GM12878 (cell line): ENCODE measurements around the gene MEGF6. TPM values are rescaled to one million over a fixed set of nuclear protein-coding genes. Genes with fewer than 3 reads are reported as not detected.

ENCODE experiments used
- ATAC-seq: fragments of 200-7000 bp; cut with Tn5 transposase; 3 replicates; pipeline ENCODE4 v1.9.1; 2020; ENCODE audit warnings: mild to moderate bottlenecking, moderate library complexity
- BruUV-seq: library from RNA; stranded (reverse); fragments of 400-500 nt; replicated peaks from 2 replicates; lab custom pipeline; 2021; lab: Mats Ljungman, UMichigan
- CTCF ChIA-PET: fragments of 300-600 bp; sonication (Branson Sonifier 250); formaldehyde crosslinking; extraction: SDS; loops from one replicate; lab custom pipeline; 2021; ENCODE audit warnings: inconsistent platforms; lab: Yijun Ruan, JAX
- POLR2A ChIA-PET: fragments of 350-600 bp; formaldehyde crosslinking; extraction: SDS; loops from one replicate; lab custom pipeline; 2021; ENCODE audit warnings: inconsistent platforms; lab: Charles Lee
- RAD21 ChIA-PET: fragments of 300-600 bp; sonication (Branson Sonifier 250); formaldehyde crosslinking; loops from one replicate; lab custom pipeline; 2023; ENCODE audit warnings: antibody characterized with exemption; ENCODE audit not compliant: unreplicated experiment; lab: Charles Lee
- SMC1A ChIA-PET: fragments of 300-600 bp; sonication (Branson Sonifier 250); formaldehyde crosslinking; loops from one replicate; lab custom pipeline; 2023; ENCODE audit not compliant: unreplicated experiment, uncharacterized antibody; lab: Charles Lee
- DNase-seq: peaks from one replicate; pipeline ENCODE4 v3.0.0-alpha.2; 2011; ENCODE audit warnings: low read depth, low spot score
- FAIRE-seq: peaks from 3 replicates; lab custom pipeline; 2011; peaks lifted over from hg19 to GRCh38; lab: Jason Lieb, UNC
- H2AFZ ChIP-seq: 2 replicates; pipeline ENCODE4 v1.6.0; 2011; ENCODE audit warnings: low read depth, low read length, control low read depth; ENCODE audit not compliant: control insufficient read depth
- H3K27ac ChIP-seq: 2 replicates; pipeline ENCODE4 v1.5.1; 2011; ENCODE audit warnings: control low read depth; ENCODE audit not compliant: control insufficient read depth, insufficient read depth
- H3K27me3 ChIP-seq, 2 experiments: replicated peaks in 1 of 2; 2 replicates each; pipeline versions ENCODE4 v1.6.0 to v1.6.1; 2011; ENCODE audit warnings: low read length in 1 of 2; ENCODE audit not compliant: control insufficient read depth in 2 of 2, insufficient read depth in 2 of 2
- H3K36me3 ChIP-seq, 2 experiments: 2 replicates each; pipeline ENCODE4 v1.5.1; 2011; ENCODE audit warnings: low read length in 1 of 2; ENCODE audit not compliant: control insufficient read depth in 2 of 2, insufficient read depth in 2 of 2
- H3K4me1 ChIP-seq: 2 replicates; pipeline ENCODE4 v1.6.1; 2011; ENCODE audit warnings: mild to moderate bottlenecking, low read length, moderate library complexity, mixed read lengths; ENCODE audit not compliant: control insufficient read depth, insufficient read depth
- H3K4me2 ChIP-seq: 2 replicates; pipeline ENCODE4 v1.6.0; 2011; ENCODE audit warnings: control low read depth; ENCODE audit not compliant: control insufficient read depth, insufficient read depth
- H3K4me3 ChIP-seq: fragments of 200-600 bp; sonication (generic); 2 replicates; pipeline ENCODE4 v1.5.1; 2016
- H3K79me2 ChIP-seq: 2 replicates; pipeline ENCODE4 v1.6.0; 2011; ENCODE audit warnings: low read length; ENCODE audit not compliant: control insufficient read depth, insufficient read depth
- H3K9ac ChIP-seq: 2 replicates; pipeline ENCODE4 v1.8.0; 2011; ENCODE audit warnings: low read length, control low read depth, mixed read lengths; ENCODE audit not compliant: control insufficient read depth, insufficient read depth
- H3K9me3 ChIP-seq: replicated peaks from 3 replicates; pipeline ENCODE4 v1.5.1; 2011; ENCODE audit warnings: mild to moderate bottlenecking, low read length; ENCODE audit not compliant: control insufficient read depth, insufficient read depth
- H4K20me1 ChIP-seq: 2 replicates; pipeline ENCODE4 v1.6.0; 2011; ENCODE audit not compliant: control insufficient read depth, insufficient read depth
- CEBPB ChIP-seq, 2 experiments: fragments of 150-350 bp in 1 of 2; IDR thresholded peaks; 2 replicates each; pipeline ENCODE4 v1.6.1; 2012 to 2014; ENCODE audit warnings: low read depth in 2 of 2, low read length in 2 of 2, borderline replicate concordance in 1 of 2, inconsistent platforms in 1 of 2
- CREB1 ChIP-seq: IDR thresholded peaks from 2 replicates; pipeline ENCODE4 v1.6.1; 2012; ENCODE audit warnings: low read depth, mild to moderate bottlenecking, inconsistent platforms
- EGR1 ChIP-seq, 2 experiments: IDR thresholded peaks; 1 replicate in 1 of 2; 2 replicates in 1 of 2; pipeline ENCODE4 v1.6.1; 2011 to 2012; ENCODE audit warnings: low read depth in 2 of 2, low read length in 2 of 2, borderline replicate concordance in 1 of 2, mild to moderate bottlenecking in 1 of 2, moderate library complexity in 1 of 2
- MAX ChIP-seq: IDR thresholded peaks from 2 replicates; pipeline ENCODE4 v1.6.1; 2012; ENCODE audit warnings: low read depth, low read length, improper control_type of control experiment
- MEF2B ChIP-seq: fragments of 450-650 bp; IDR thresholded peaks from 2 replicates; pipeline ENCODE4 v1.6.1; 2018; ENCODE audit warnings: mild to moderate bottlenecking, moderate library complexity; ENCODE audit not compliant: partially characterized antibody, poor library complexity, severe bottlenecking
- NR2C2 ChIP-seq: IDR thresholded peaks from 2 replicates; pipeline ENCODE4 v1.6.1; 2011; ENCODE audit warnings: borderline replicate concordance, low read depth; ENCODE audit not compliant: control insufficient read depth, insufficient read length
- PAX8 ChIP-seq: fragments of 450-650 bp; IDR thresholded peaks from 2 replicates; pipeline ENCODE4 v1.6.1; 2017; ENCODE audit warnings: mild to moderate bottlenecking, moderate library complexity
- SIN3A ChIP-seq: IDR thresholded peaks from 2 replicates; pipeline ENCODE4 v1.6.1; 2012; ENCODE audit warnings: low read depth, low read length, improper control_type of control experiment
- SUPT20H ChIP-seq: IDR thresholded peaks from 2 replicates; pipeline ENCODE4 v1.6.1; 2011; ENCODE audit warnings: low read depth, mild to moderate bottlenecking, low read length, moderate library complexity, borderline replicate concordance; ENCODE audit not compliant: control insufficient read depth
- YBX1 ChIP-seq: fragments of 450-650 bp; IDR thresholded peaks from 2 replicates; pipeline ENCODE4 v1.6.1; 2016; ENCODE audit warnings: antibody characterized with exemption
- ZNF687 ChIP-seq: fragments of 450-650 bp; IDR thresholded peaks from 2 replicates; pipeline ENCODE4 v1.6.1; 2017; ENCODE audit warnings: mild to moderate bottlenecking, moderate library complexity
- ZSCAN29 ChIP-seq: fragments of 450-650 bp; IDR thresholded peaks from 2 replicates; pipeline ENCODE4 v1.6.1; 2017; ENCODE audit warnings: mild to moderate bottlenecking, moderate library complexity
- WGBS: methylation state at CpG from one replicate; pipeline ENCODE4 v1.1.6; 2016; ENCODE audit warnings: low lambda C conversion rate; ENCODE audit not compliant: insufficient replicate concordance, insufficient coverage; ENCODE audit errors: missing lambda C conversion rate; 5-methylcytosine and 5-hydroxymethylcytosine counted together
- in situ Hi-C: fragments of 300-500 bp; cut with MboI; formaldehyde crosslinking; loops from 9 replicates; pipeline ENCODE4 v1.14.3; 2018; ENCODE audit warnings: mixed read lengths
- intact Hi-C: fragments of 100-400 bp; cut with micrococcal nuclease; formaldehyde crosslinking; loops from one replicate; pipeline ENCODE4 v1.14.2; 2022; ENCODE audit not compliant: unreplicated experiment
- polyA plus RNA-seq, 11 experiments: library from polyadenylated mRNA; depleted of rRNA in 4 of 11; unstranded in 6 of 11; stranded (reverse) in 5 of 11; fragments of >200 nt; fragmentation: Nextera tagmentation in 4 of 11; fragmentation: Illumina TruSeq in 1 of 11; extraction: Ambion mirVana in 4 of 11; extraction: Trizol in 1 of 11; gene quantifications; 1 replicate in 1 of 11; 2 replicates in 10 of 11; pipeline versions ENCODE4 v1.2.1 to v1.2.3, GENCODE V29; 2011 to 2016; ENCODE audit warnings: inconsistent platforms in 2 of 11, missing spikeins in 2 of 11, low read depth in 1 of 11
- total RNA-seq, 4 experiments: library from RNA; depleted of rRNA in 3 of 4; stranded (reverse); fragments of >200 nt in 3 of 4; fragmentation: Illumina TruSeq in 1 of 4; extraction: Trizol in 1 of 4; gene quantifications; 2 replicates each; pipeline versions ENCODE4 v1.2.1 to v1.2.3, GENCODE V29; 2013 to 2021

The MEGF6 gene
- total and polyA plus RNA-seq, 10 of the 15 experiments (the other 5 are each of a cell fraction or from before 2014, with no cell fraction given): 0.03 to 0.41 TPM; not detected in 8

- in situ Hi-C loops (no loop called here), intact Hi-C loops (loop anchor here (5.0 kb wide), 1 partner anchor 228 kb away; no protein-coding TSS in a partner anchor)
- Histone ChIP-seq H4K20me1 (no peaks in the 10 kb centered on the region), H3K4me3 (no peak overlapping the region), H3K27ac (no peak overlapping the region), H3K9me3 (no peaks in the 10 kb centered on the region), H3K79me2 (no peaks in the 10 kb centered on the region), H2AFZ (no peak overlapping the region), H3K4me1 (no peaks in the 10 kb centered on the region), H3K27me3 (no peaks in the 10 kb centered on the region), H3K9ac (no peak overlapping the region), H3K36me3 (no peaks in the 10 kb centered on the region), H3K4me2 (no peak overlapping the region)
- DNase-seq (no peak), FAIRE-seq (no peak), ATAC-seq (no peak)
- WGBS: 43% methylated on average over 32 of the region's 34 CpGs
- SMC1A ChIA-PET: no interaction called here
- RAD21 ChIA-PET: no interaction called here
- CTCF ChIA-PET: no interaction called here
- no TSS peak for BruUV-seq
- POLR2A ChIA-PET: no interaction called here
- TF ChIP-seq CEBPB (IDR thresholded peaks at IDR 0.05; ENCODE audit: borderline replicate concordance in 1 of 2, low read depth in 2 of 2, low read length in 2 of 2) (no peak), SIN3A (no peak), SUPT20H (no peak), NR2C2 (no peak), MEF2B (no peak), PAX8 (no peak), MAX (no peak), CREB1 (no peak), ZNF687 (no peak), EGR1 (IDR thresholded peaks at IDR 0.05; ENCODE audit: borderline replicate concordance in 1 of 2, low read depth in 2 of 2, low read length in 2 of 2) (no peak), YBX1 (no peak), ZSCAN29 (no peak)
These were observed 116.7 kb downstream of the MEGF6 start for GRCh38 chr1:3494321-3495308.
